ENCODE measurements around the gene ZSCAN18. TPM values are rescaled to one million over a fixed set of nuclear protein-coding genes. Genes with fewer than 3 reads are reported as not detected.

ZSCAN18 gene
- total RNA-seq, 1 donor from 2014 or later, result 9.4 TPM

- no peak for ATAC-seq
Observed at GRCh38 chr19:58085348-58085875, 12.6 kb downstream of the ZSCAN18 start.

GRCh38 chr19:58084596-58085347 is 13.3 kb downstream of the ZSCAN18 start:
- ATAC-seq, result no peak

DNA sequence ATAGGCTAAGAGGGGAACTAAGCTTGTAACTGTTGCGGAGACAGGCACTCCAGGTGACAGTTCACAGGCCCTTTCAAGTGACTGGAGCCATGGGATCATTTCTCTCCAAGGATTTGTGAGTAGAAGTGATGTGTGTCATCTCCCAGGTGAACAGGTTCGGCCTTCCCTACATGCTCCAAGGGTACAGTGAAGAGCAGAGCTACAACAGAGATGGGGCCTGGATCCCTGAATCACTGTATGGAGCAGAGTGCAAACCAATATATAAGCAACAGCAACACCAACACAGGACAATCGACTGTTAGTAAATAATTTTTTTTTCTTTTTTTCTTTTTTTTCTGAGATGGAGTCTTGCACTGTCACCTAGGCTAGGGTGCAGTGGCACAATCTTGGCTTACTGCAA is 15.0 kb downstream of the ZSCAN18 start:
- no peak for ATAC-seq

DNA sequence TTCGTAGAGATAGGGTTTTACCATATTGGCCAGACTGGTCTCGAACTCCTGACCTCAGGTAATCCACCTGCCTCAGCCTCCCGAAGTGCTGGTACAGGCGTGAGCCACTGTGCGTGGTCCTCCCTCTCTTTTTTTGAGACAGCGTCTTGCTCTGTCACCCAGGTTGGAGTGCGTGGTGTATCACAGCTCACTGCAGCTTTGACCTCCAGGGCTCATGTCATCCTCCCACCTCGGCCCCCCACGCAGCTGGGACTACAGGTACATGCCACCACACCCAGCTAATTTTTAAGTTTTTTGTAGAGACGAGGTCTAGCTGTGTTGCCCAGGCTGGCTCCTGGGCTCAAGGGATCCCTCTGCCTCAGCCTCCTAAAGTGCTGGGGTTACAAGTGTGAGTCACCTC is 18.2 kb downstream of the ZSCAN18 start:
- no peak for ATAC-seq

GRCh38 chr19:58067240-58067912 is 30.7 kb downstream of the ZSCAN18 start:
- no peak for ATAC-seq

GRCh38 chr19:58063712-58064111 is 34.3 kb downstream of the ZSCAN18 start:
- no peak for ATAC-seq

DNA sequence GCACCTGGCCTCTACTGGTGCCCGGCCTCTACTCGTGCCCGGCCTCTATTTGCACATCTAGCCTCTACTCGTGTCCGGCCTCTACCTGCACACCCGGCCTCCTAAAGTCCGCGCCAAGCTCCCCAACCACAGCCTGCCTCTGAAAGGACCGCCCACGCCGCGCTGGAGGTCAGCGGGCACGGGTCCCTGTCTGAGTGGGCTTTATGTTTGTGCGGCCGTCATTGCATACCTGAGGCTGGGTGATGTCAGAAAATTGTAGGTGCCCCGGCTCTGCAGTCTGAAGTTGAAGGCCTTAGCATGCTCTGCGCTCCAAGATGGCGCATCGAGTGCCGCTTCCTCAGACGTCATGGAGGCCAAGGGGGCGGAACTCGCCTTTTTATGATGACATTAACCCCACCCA is 37.8 kb downstream of the ZSCAN18 start:
- ATAC-seq, result no peak

- peak; percentile 27 for ATAC-seq
Observed at GRCh38 chr19:58059671-58060078, 38.4 kb downstream of the ZSCAN18 start.

GRCh38 chr19:58059003-58059670 is 38.9 kb downstream of the ZSCAN18 start, which contains the start of gene ZNF135:
Gene ZNF135, plus strand, starts transcription at chr19:58059282. Its CDS starts 721 bp downstream, at chr19:58060003.
- ATAC-seq, result peak; percentile 88

GRCh38 chr19:58058467-58058866 is 39.6 kb downstream of the ZSCAN18 start:
- no peak for ATAC-seq

DNA sequence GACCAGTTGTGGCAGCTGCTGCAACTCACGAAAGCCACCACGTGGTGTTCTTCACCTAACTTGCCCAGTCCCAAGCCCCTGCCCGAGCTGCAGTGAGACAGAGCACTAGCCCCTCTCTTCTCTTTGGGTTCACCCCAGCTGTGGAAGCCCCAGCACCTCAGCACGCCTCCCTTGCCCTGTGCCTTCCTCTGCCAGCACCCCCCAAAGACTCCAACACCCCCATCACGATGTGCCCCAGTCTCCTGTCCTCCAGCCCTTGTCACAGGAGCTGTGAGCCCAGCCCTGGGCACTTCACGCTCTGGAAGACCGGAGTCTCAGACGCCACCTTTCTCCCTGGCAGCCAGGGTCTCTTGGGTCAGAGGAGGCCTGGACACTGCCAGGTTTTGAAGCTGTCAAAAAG is 41.2 kb downstream of the ZSCAN18 start:
- ATAC-seq, result no peak

DNA sequence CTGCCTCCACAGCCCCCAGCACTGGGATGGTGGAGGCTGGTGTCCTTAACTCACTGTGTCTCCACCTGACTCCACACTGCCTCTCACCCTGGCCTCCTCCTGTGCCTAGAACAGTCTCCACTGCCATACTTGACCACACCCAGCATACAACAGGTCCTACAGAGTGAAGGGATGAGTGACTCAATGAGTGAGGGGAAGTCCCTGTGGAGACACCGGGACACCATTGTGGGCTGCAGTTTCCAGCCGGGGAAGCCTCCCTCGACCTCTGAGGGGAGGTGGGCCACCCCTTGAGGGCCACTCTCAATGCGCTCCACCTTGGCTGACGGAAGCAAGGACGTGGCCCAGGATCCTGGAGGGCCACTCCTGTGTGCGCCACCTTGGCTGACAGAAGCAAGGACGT is 41.8 kb downstream of the ZSCAN18 start:
- ATAC-seq, result no peak

DNA sequence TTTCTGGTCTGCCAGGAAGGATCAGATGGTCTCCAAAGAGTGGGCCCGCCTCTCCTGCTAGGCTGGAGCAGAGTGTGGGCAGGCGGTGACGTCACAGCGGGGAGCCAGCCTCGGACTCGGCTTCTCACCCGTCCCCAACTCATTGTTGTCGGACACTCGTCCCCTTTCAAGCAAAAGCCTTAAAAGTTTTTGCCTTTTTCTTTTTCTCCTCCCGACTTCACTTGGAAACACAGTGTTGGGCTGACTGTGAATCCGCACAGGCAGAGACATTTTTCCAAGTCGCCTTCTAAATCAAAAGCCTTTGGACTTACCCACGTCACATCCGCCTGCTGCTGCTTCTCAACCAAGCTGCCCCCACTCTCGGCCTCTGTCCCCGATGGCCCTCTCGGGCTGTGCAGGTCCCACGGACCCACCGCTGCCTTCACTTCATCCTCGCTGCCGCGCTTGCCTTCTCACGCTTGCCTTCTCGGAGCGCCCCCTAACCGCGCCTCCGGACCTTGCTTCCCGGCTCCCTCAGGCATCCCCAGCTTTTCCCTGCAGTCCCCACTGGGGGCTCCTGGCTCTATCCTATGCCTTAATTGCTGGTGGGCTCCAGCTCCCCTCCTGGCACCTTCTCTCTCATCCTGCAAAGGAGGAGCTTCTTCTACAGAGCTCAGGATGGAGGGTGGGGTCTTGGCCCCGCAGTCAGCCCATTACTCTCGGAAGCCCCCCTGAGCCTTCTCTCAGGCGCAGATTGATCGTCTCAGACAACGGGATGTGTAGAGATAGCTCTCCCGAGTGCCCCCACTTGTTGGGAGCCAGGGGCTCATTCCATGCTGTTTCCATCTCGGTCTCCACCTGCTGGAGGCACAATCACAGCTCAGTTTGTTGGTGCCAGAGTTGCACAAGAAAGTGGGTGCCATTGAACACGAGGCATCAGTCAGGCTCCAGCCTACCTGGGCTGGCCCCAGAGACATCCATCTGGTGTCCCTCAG is 42.8 kb downstream of the ZSCAN18 start:
- no peak for ATAC-seq

GRCh38 chr19:58053480-58054156 is 44.4 kb downstream of the ZSCAN18 start:
- ATAC-seq, result no peak

GRCh38 chr19:58052256-58052655 is 45.8 kb downstream of the ZSCAN18 start:
- ATAC-seq, result no peak

DNA sequence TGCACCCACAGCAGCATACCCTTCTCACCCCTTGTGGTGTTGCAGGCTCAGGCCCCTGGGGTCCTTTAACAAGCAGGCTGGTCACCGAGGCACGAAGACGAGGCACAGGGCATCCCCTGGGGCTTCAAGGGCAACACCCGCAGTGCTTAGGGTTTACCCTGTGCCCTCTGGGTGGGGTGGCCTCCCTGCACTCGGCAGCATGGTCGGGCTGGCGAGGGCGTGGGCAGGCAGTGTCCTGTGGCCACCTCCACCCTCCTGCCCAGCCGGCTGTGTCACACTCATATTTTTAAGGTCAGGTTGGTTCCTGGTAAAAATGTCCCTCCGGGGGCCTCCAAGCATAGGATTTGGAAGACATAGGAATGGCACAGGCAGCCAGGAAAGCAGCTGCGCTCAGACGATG is 50.4 kb downstream of the ZSCAN18 start:
- ATAC-seq, result no peak

DNA sequence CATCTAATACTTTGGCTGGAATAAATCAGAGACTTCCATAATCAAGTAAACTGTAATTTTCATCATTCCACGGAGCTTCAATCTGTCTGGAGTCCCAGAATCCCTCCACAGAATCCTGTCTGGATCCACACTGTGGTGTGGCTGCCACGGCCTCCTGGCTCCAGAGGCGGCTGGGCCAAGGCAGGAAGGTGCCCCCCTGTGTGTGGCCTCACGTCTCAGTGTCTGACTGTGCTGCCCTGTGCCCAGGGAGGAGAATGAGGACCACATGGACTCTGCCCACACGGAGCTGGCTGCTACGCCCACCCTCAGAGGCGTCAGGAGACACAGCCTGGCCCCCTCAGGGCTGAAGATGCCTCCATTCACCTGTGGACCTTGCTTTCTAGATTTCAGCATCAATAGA is 51.2 kb downstream of the ZSCAN18 start:
- no peak for ATAC-seq

DNA sequence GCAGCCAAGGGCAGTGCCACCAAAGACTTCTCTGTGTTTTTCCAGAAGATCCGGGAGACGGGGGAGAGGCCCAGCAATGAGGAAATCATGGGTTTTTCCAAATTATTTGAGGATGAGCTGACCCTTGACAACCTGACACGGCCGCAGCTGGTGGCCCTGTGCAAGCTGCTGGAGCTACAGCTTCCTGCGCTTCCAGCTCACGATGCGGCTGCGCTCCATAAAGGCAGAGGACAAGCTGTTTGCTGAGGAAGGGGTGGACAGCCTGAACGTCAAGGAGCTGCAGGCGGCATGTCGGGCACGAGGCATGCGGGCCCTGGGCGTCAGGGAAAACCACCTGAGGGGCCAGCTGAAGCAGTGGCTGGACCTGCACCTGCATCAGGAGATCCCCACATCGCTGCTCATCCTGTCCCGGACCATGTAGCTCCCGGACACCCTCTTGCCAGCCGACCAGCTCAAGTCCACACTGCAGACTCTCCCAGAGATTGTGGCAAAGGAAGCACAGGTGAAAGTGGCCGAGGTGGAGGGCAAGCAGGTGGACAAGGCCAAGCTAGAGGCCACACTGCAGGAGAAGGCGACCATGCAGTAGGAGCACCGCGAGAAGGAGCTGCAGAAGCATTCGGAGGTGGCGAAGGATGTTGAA is 52.5 kb downstream of the ZSCAN18 start:
- ATAC-seq, result no peak

- no peak for ATAC-seq
Observed at GRCh38 chr19:58044886-58045285, 53.1 kb downstream of the ZSCAN18 start.

- ATAC-seq, result no peak
Observed at GRCh38 chr19:58044391-58044790, 53.6 kb downstream of the ZSCAN18 start.

All from esophagus mucosa (tissue), 1 donor.